ENCODE measurements around the gene NTSR1.

NTSR1 gene

DNA sequence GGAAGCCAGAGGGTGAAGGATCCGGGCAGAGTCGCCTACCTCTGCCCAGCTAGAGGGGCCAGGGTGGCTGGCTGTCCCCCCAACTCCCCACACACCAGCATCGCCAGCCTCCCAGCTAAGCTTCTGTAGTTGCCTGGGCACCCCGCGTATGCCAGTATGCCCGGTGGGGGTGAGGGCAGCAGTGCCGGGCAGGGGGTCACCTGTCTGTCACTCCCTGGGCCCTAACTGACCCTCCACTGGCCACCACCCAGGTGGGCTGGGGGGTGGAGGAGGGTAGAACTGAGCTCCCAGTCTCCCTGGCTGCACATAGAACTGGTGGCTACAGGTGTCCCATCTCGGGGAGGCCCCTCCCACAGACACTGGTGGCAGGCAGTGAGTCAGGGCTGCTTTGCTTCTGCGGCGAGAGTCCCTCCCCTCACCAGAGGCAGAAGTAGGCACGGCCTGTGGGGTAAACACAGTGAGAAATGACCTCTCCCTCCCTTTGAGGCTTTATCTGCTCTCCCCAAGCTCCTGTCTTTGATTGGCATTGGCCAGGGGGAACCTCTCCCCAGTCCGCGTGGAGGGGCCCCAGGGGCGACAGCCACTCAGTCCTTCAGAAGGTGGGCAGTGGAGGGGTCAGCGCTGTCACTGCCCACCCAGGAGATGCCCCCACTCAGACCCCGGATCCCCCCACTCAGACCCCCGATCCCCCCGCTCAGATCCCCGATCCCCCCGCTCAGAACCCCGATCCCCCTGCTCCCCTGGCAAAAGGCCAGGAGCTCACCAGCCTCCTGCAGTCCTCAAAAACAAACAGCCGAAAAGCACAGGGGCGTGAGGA, 2.5 kb downstream of the NTSR1 start:
- no peak for DNase-seq

DNA sequence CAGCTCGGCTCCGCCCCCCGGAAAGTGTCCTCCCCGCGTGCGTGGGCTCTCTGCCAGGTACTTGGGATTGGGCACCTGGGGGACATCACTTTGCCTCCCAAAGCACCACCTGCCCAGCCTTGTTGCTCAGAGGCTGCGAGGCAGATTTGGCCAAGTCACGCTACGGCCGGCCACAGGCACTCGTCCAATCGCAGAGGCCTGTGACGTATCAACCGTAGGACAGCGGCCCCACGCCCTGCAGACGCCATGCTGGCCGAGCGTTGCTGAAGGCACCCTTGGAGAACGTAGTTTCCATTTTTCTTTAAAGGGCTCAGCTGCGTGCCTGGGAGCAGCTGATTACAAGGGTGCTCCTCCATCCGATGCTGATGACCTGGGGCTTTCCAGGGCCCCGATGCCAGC, 3.1 kb downstream of the NTSR1 start:
- no peak for DNase-seq

DNA sequence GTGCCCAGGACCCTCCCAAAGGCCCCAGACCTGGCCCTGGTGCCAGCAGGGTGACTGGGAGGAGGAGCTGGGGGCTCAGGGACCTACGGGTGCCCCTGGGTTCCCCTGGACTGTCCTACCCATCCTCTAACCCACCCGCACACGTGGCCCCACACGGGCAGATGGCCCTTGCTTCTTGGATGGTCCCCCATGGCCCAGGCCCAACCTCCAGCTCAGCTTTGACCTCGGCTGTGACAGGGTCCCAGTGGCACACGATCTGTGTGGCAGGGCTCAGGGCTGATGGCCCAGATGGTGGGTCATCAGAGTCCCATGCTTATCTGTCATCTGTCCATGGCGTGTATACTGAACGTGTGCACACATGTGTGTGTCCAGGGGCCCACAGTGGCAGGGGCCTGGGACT, 4.0 kb downstream of the NTSR1 start:
- DNase-seq, result no peak

DNA sequence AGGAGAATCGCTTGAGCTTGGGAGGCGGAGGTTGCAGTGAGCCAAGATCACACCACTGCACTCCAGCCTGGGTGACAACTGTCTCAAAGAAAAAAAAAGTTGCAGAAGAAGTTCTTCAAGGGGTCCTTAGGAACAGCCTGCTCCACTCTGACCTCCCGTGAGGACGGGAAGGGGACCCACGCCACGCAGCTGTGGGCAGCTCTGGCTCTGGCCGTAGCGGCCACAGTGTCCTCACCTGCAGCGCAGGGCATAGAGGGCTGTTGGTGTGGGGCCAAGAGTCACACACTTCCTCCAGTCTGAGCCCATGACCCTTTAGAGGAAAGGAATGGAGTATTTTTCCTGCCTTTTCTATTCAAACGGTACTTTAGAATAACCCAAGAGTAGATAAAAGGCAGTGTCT, 5.4 kb downstream of the NTSR1 start:
- DNase-seq, result no peak

DNA sequence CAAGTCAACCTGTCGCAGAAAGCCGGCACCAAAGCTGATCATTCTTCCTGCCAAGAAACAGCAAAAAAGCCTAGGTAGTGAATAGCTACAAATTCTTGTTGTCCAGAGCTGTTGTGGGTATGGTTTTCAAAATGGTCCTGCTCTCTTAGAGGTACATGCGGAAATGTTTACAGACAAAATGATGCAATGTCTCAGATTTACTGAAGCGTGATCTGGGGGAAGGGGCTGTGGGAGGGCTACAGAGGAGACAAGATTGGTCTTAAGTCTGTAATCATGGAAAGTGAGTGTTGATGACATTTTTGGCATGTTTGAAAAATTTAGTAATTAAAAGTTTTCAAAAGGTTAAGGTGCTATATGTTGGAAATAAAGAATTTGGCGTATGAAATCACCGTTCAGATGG, 6.2 kb downstream of the NTSR1 start:
- no peak for DNase-seq

DNA sequence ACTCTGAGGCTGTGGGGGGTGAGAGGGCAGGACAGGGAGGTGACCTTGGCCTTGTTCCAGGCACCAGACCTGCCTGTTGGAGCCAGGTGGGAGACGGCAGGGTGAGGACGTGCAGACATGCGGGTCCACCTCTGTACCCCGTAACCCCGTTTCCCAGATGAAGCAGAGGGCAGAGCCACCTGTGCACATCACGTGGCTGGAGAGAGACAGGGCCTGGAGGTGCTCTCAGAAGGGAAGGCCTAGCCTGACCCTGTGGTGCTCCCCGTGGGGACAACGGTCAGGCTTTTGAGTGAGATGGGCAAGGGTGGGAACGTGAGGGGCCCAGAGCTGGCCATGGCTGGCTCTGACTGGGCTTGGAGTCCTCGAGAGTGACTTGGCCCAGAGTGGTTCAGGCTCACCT, 6.6 kb downstream of the NTSR1 start:
- DNase-seq, result no peak

DNA sequence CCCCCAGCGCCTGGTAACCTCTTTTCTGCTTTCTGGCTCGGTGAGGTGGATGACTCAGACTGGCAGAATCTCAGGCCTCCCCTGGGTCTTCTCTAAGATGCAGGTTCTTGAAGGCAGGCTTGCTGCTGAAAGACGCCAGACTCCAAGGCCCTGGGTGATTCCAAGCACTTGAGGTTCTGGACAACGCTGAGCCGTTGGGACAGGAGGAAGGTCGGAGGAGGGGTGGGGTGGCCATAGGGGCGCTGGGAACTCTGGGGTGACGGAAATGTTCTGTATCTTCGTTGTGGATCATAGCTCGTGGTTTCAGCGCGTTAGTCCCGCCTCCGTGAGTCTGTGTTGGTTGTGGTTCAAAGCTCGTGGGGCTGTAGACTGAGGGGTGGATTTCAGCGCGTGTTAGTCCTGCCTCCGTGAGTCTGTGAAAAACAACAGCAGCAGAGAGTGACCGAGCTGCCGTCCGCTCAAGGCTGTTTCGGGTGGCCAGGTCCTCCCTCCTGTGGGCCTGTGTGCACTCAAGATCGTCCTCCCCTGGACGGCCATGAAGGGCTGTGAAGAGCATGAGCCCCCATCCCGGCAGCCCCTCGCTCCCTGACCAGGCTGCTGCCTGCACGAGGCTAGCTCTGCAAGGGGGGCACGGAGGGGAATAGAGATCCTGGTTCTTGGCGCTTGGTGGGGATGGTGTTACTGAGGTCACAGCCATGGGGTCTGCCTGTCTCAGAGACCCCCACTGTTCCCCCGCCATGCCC, 7.7 kb downstream of the NTSR1 start:
- no peak for DNase-seq

DNA sequence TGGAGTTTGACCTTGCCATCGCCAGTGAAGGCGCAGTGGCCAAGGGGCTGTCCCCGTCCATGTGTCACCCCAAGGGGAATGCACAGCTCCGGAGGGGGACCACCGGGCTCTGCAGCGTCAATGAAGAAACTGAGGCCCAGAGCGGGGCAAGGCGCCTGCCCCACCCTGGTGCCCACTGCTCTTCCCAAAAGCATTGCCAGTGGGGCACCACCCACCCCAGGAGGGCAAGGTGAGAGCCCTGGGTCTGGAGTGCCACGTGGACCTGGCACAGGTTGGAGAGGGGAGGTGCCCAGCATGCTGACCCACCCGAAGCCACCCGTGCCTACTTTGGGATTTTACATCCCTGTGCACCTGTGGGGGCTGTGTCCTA, 8.3 kb downstream of the NTSR1 start:
- no peak for DNase-seq

DNA sequence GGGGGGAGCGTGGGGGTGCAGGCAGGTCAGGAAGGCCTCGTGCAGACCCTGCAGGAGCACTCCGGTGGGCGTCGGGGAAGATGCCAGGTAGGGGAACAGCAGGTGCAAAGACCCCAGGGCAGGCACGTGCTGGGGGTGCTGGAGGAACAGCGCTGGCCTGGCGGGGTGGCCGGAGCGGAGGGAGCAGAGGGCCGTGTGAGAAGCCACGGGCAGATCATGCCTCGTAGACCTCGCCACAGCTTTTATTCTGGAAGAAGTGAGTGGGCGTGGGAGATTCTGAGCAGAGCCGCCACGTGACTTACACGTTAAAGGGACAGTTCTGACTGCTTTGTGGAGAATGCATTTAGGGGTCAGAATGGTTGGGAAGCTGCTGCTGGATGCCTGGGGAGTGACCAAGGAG, 9.3 kb downstream of the NTSR1 start:
- no peak for DNase-seq

DNA sequence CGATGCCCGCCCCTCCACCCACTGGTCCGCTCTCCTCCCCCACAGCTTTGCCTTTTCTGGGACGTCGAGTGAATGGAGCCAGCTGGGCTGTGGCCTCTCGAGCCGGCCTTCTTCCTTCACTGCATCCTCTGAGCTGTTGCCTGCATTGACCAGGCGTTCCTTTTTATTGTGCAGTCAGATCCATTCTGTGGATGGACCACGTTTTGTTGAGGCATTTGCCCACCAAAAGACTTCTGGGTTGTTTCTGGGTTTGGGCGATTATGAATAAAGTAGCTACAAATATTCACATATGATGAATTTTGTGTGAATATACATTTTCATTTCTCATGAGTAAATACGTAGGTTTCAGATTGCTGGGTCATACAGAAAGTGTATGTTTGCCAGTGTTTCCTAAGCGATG, 9.9 kb downstream of the NTSR1 start:
- DNase-seq, result no peak

DNA sequence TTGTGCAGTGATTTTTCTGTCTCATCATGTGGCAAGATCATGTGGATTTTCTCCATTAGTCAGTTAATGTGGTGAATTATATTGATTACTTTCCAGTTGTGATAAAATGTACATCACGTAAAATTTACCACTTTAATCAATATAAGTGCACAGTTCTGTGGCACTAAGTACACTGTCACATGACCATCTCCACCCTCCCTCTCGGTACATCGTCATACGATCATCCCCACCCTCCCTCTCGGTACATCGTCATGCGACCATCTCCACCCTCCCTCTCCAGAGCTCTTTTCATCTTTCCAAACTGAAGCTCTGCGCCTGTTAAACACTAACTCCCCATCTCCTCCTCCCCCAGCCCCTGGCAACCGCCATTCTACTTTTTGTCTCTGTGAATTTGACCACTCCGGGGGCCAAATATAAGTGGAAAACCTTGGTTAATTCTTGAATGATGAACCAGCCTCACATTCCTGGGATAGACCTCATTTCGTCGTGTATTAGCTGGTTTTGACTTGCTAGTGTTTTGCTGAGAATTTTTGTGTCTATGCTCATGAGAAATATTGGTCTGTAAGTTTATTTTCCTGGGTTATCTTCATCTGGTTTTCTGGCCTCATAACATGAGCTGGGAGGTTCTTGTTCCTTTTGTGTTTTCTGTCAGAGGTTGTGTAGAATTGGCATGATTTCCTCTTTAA, 10.8 kb downstream of the NTSR1 start:
- DNase-seq, result no peak

DNA sequence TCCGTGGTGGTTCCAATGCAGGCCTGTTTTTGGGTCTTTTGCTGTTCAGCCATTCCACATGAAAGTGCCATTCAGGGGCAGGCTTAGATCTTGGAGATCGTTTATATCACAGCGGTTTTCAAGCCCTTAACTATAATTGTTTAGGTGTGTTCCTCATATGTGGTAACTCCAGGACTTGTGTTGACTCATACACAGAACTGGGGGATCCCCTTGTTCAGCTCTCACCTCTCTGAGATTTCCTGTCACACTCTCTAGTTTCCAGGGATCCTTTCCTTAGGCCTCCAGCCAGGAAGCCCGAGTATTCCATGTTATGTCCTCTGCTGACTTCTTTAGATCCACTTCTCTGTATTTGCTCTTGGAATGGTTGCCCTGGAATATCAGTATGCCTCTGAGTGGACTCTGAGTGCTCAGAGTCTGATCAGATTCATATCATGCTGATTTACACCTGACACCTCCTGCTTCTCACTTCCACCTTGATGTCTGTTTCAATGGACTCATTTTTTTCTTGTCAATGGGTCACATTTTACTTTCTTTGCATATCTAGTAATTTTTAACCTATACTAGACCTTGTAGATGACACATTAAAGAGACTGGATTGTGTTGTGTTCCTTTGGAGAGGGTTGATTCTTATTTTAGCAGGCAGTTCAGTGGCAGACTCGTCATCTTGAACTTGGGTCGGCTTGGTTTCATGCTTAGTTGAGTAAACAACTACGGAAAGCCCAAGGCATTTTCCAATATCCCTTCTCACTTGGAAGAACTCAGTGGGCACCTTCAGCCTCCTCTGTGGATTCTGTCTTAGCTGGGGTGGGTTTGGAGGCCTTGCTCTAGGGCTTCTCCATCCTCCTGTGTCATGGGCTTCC, 13.1 kb downstream of the NTSR1 start:
- no peak for DNase-seq

DNA sequence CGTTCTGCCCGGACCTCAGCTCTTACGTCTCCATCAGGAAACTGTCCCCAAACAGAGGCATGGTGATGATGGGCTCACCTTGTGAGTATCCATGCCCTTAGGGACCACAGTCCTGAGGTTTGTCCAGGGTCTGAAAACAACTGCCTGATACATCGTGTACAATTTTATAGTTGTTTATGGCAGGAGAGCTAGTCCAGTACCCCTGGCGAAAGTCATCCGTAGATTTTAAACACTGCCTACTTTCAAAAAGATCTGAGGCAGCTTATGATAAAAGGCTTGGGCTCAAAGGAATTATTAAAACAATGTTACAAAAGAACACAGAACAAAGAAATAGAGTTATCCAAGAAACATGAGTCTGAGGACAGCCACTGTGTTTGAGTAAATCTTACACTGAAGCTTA, 14.0 kb downstream of the NTSR1 start:
- no peak for DNase-seq

DNA sequence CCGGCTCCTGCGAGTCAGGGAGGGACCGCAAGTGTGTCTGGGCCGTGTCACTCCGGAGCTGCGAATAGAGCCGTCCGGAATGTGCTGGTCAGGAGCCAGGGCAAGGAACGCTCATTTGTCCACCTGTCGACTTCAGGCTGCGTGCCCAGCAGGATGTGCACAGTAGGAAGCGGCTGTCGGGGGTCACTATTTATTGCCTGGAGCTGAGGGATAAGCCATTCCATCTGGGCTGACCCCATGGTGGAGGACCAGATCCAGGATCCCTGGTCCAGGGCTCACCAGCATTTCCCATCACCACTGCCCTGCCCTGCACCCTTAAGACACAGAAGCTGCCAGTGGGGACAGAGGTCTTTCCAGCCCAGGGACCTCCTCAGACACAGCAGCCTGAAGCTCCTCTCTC, 14.7 kb downstream of the NTSR1 start:
- DNase-seq, result no peak

DNA sequence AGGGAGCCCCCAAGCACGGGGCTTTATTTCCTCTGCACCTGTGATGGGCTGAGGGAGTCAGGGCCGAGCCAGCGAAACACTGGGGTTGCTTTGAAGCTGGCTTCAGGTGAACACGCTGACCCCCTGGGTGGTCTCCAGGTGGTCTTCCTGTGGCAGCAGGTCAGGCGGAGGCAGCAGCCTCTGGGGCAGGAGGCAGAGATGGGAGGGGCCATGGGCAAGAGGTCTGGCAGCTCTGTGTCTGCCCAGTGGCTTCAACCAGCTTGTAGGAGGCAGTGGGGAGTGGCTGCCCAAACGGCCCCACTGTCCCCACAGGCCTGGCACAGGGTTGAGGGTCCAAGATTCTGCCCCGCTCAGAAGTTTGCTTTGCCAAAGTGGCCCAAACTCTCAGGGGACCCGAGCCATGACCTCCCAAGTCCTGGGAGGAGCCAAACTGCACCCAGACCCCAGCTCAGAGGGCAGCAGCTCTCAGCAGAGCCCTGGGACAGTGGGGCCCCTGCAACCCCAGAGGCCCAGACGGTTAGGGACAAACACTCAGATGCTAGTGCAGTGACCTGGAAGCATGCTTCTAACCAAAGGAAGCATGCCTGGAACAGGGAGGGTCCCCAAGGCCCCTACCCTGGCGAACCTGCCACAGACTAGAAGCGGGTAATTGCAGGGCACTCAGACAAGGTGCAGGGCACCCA, 15.3 kb downstream of the NTSR1 start:
- DNase-seq, result no peak

DNA sequence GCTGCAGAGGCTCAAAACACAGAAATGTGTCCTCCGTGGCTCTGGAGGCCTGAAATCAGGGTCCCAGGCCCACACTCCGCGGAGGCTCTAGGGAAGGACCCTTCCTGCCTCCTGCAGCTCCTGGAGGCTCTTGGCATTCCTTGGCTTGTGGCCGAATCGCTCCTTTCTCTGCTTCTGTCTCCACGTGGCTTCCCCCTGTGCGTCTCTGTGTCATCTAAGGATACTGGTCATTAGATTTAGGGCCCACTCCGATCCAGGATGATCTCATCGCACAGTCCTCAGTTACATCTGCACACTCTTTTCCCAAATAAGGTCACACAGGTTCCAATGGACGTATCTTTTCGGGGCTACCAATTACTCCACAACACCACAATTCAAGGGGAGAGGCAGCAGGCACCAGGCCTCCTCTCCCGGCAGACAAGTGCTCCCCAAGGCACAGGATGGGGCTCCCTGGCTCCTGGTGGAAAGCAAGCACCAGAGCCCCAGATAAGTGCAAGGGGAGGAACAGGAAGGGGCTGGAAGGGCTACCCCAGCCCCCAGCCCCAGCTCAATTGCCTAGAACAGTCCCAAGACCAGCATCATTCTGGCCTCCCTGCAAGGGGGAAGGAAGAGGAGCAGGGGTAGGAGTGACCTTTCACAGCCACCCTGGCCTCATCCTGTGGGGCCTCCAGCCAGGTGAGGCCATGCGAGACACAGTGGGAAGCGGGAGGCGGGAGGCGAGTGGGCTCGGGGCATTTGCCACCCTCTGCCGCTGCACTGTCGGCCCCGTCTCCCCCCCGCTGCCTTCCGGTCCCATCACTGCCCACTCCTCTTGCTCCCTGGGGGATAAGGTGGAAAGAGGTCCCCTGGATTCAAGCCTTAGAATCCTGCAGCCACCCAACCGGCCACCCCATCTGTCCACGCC, 16.3 kb downstream of the NTSR1 start:
- DNase-seq, result no peak

DNA sequence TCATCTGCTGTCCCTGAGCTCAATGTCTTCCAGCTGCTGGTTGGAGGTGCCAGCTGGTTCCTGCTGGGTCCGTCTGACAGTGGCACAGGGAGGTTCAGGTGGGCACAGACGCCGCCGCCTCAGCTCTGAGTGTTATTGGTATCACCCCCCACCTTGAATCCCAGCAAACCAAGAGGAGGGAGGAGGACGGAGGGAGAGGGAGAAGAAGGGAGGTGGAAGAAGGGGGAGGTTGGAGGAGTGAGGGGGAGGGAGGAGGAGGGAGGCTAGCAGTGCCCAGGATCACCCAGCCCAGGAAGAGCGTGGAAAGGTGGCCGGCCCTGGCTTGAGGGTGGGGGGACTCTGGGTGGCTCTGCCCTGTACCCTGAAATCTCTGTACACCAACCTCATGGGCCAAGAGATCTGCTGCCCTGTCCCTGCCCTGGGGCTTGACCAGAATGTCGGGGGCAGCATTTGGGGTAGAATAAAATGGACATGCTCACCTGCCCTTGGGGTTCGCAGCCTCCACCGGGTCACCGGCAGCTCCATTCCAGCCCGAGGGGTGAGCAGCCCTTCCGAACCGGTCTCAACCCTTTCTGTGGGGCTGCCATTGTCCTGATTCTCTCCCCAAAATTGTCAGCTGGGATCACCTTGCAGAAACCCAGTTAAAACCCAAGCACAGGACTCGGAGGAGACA, 17.1 kb downstream of the NTSR1 start:
- DNase-seq, result no peak

DNA sequence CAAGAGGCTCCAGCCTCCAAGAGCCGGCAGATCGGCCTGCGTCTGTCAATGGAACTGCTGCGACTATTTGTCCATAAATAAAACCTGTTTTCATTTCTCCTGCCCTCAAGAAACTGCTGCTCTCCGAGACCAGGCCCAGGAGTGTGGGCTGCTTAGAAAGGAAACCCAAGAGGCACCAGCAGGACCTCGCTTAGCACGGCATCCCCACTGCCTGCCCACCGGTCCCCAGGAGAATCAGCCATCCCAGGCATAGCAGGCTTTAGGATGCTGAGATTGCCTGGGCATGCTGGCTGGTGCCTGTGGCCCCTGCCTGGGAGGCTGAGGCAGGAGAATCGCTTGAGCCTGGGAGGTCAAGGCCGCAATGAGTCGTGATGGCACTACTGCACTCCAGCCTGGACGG, 17.6 kb downstream of the NTSR1 start:
- DNase-seq, result no peak

DNA sequence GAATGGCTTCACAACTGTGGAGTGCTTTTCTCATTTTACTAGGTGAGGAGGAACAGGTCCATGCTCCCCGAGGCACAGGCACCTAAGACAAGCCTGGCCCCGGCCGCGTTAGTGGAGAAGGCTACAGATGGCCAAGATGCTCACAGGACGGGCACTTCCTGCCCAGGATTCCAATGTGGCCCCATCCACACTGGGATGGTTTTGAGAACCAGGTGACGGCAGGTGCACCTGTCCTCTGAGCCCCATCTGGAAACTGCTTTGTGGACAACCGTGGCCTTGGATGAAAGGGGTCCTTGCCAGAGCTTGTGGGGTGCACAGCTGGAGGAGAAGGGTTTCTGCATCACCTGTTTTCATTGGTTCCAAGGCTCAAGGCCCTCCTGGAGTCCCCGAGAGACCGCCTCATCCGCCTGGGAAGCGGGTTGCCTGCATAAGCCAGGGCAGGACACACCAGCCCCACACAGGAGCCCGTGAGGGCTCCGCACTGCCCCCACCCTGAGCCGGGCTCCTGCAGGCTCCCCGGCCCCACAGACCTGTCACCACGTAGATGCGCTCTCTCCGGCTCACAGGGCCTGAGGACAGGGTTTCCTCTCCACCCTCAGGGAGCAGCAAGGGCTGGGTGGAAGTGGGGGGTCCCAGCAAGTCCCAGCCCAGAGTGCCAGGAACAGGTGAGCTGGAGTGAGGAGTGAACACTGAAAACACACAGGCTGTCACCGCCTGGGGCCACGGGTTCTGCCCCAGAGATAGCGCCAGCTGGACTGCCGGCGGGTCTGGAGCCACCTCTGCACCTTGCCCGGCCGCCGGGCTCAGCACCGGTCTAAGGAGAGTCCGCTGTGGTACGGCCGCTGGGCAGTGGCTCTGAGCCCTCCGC, 18.3 kb downstream of the NTSR1 start:
- no peak for DNase-seq

DNA sequence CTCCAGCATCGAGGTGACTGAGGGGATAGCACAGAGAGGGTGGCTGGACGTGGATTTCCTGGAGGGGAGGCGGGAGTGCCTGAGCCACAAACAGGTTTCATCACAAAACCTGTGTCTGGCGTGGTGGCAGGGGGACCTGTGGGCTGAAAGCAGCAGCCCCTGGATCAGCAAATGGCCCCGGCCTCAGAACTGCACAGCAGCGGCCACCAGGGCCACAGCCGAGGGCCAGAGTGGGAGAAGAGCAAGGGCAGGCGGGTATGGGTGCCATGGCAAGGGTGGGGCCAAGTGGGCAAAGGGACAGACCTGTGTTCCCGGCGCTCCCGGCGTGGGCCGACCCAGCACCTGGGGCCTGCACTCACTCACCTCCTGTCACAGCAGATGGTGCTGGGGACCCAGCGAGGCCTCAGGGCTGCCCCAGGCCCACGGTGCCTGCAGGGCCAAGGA, 19.0 kb downstream of the NTSR1 start:
- DNase-seq, result peak; percentile 34

Data from NCI-H524 treated with DMSO at 0.1 percent for 48 hours (cell line).